Type B pancreatic cell (in vitro differentiated cells): Measurements from ENCODE around the gene ZCRB1. TPM values are rescaled to one million over a fixed set of nuclear protein-coding genes. Genes with fewer than 3 reads are reported as not detected.
"Not testable (repeated sequence)": the region's sequence is repeated elsewhere in the genome, so short reads cannot be mapped to it uniquely, and the experiment has no call there.

Source experiments
- DNase-seq: peaks from one replicate; pipeline ENCODE4 v3.0.0; 2021; ENCODE audit warnings: mixed read lengths; ENCODE audit not compliant: unreplicated experiment; ENCODE audit errors: extremely low spot score
- H3K27ac Mint-ChIP-seq: 2 replicates; pipeline ENCODE4 v1.8.0; 2021; ENCODE audit warnings: mild to moderate bottlenecking, mixed read lengths
- H3K27me3 Mint-ChIP-seq: 2 replicates; pipeline ENCODE4 v1.8.0; 2021; ENCODE audit warnings: mixed read lengths
- H3K36me3 Mint-ChIP-seq: 2 replicates; pipeline ENCODE4 v1.8.0; 2021; ENCODE audit warnings: mixed read lengths
- H3K4me1 Mint-ChIP-seq: one replicate; pipeline ENCODE4 v1.8.0; 2021; ENCODE audit warnings: mixed read lengths; ENCODE audit not compliant: unreplicated experiment
- H3K4me3 Mint-ChIP-seq: 2 replicates; pipeline ENCODE4 v1.8.0; 2021; ENCODE audit warnings: mild to moderate bottlenecking, mixed read lengths
- H3K9me3 Mint-ChIP-seq: 2 replicates; pipeline ENCODE4 v1.8.0; 2021; ENCODE audit warnings: mixed read lengths
- total RNA-seq: library from RNA; stranded (reverse); gene quantifications from 2 replicates; pipeline ENCODE4 v1.2.1, GENCODE V29; 2021; ENCODE audit warnings: low replicate concordance
- TF ChIP-seq, protein P1 (sequence below): fragments of 200-600 bp; sonication (generic); conservative IDR thresholded peaks from 2 replicates; pipeline ENCODE4 v1.5.0; 2021; ENCODE audit warnings: antibody characterized with exemption, mild to moderate bottlenecking

Gene ZCRB1
- total RNA-seq, 1 donor from 2014 or later: 45.1 TPM

GRCh38 chr12:42364692-42365091 lies 38.8 kb upstream of the ZCRB1 start:
- peaks cover 4% of the 10 kb centered on the region for H3K36me3 Mint-ChIP-seq
- H3K9me3 Mint-ChIP-seq: no peaks in the 10 kb centered on the region
- H3K4me3 Mint-ChIP-seq: no peak overlapping the region
- DNase-seq: no peak
- H3K27ac Mint-ChIP-seq: no peak overlapping the region
- H3K4me1 Mint-ChIP-seq: peaks cover 3% of the 10 kb centered on the region
- TF ChIP-seq, protein P1, sequence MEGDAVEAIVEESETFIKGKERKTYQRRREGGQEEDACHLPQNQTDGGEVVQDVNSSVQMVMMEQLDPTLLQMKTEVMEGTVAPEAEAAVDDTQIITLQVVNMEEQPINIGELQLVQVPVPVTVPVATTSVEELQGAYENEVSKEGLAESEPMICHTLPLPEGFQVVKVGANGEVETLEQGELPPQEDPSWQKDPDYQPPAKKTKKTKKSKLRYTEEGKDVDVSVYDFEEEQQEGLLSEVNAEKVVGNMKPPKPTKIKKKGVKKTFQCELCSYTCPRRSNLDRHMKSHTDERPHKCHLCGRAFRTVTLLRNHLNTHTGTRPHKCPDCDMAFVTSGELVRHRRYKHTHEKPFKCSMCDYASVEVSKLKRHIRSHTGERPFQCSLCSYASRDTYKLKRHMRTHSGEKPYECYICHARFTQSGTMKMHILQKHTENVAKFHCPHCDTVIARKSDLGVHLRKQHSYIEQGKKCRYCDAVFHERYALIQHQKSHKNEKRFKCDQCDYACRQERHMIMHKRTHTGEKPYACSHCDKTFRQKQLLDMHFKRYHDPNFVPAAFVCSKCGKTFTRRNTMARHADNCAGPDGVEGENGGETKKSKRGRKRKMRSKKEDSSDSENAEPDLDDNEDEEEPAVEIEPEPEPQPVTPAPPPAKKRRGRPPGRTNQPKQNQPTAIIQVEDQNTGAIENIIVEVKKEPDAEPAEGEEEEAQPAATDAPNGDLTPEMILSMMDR: no peak
- no peaks in the 10 kb centered on the region for H3K27me3 Mint-ChIP-seq

GRCh38 chr12:42362647-42363260 lies 36.9 kb upstream of the ZCRB1 start:
- TF ChIP-seq, protein P1: no peak

GRCh38 chr12:42361909-42362646 lies 36.2 kb upstream of the ZCRB1 start:
- H3K4me3 Mint-ChIP-seq: no peak overlapping the region
- DNase-seq: no peak
- no peak overlapping the region for H3K27ac Mint-ChIP-seq
- TF ChIP-seq, protein P1: no peak
- peaks cover 15% of the 10 kb centered on the region for H3K36me3 Mint-ChIP-seq
- H3K4me1 Mint-ChIP-seq: peaks cover 3% of the 10 kb centered on the region
- no peaks in the 10 kb centered on the region for H3K9me3 Mint-ChIP-seq
- H3K27me3 Mint-ChIP-seq: no peaks in the 10 kb centered on the region

More at GRCh38 chr12:42362647-42363260, 36.9 kb upstream of the ZCRB1 start:
- H3K36me3 Mint-ChIP-seq: peaks cover 10% of the 10 kb centered on the region
- no peaks in the 10 kb centered on the region for H3K27me3 Mint-ChIP-seq
- H3K4me3 Mint-ChIP-seq: no peak overlapping the region
- no peak for DNase-seq
- H3K27ac Mint-ChIP-seq: no peak overlapping the region
- peaks cover 3% of the 10 kb centered on the region for H3K4me1 Mint-ChIP-seq
- H3K9me3 Mint-ChIP-seq: no peaks in the 10 kb centered on the region

- Mint-ChIP-seq H3K27me3 (no peaks in the 10 kb centered on the region), H3K9me3 (no peaks in the 10 kb centered on the region), H3K4me1 (peaks cover 3% of the 10 kb centered on the region), H3K4me3 (no peak overlapping the region), H3K27ac (no peak overlapping the region), H3K36me3 (peaks cover 19% of the 10 kb centered on the region)
- TF ChIP-seq, protein P1: no peak
- DNase-seq: no peak
Observed at GRCh38 chr12:42360747-42361403, 35.0 kb upstream of the ZCRB1 start.

DNA sequence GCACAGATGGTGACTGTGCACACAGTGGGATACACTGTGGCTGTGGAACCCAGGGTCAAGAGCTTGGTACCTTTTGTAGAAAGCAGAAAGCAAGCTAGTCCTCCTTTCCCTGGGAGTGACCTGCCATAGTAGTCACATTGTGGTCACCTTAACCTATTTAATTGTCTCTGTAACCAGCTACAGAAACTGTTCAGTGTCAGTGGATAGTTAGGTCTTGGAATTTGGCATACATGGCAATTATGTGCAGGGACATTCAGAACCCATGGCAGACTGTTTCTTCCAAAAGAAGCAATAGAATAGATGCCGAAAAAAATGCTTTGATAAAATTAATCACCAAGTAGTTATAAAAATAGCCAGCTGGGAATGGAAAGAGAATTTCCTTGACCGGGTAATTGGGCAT lies 30.4 kb upstream of the ZCRB1 start:
- Mint-ChIP-seq H3K27me3 (no peaks in the 10 kb centered on the region), H3K36me3 (peaks cover 28% of the 10 kb centered on the region), H3K27ac (no peak overlapping the region), H3K4me1 (no peaks in the 10 kb centered on the region), H3K4me3 (no peak overlapping the region), H3K9me3 (no peaks in the 10 kb centered on the region)
- TF ChIP-seq, protein P1: no peak
- DNase-seq: no peak

GRCh38 chr12:42350021-42350407 lies 24.1 kb upstream of the ZCRB1 start:
- not testable (repeated sequence) for H3K27ac Mint-ChIP-seq, H3K27me3 Mint-ChIP-seq, H3K4me3 Mint-ChIP-seq, H3K9me3 Mint-ChIP-seq, DNase-seq, H3K4me1 Mint-ChIP-seq
- peaks cover 17% of the 10 kb centered on the region for H3K36me3 Mint-ChIP-seq

DNA sequence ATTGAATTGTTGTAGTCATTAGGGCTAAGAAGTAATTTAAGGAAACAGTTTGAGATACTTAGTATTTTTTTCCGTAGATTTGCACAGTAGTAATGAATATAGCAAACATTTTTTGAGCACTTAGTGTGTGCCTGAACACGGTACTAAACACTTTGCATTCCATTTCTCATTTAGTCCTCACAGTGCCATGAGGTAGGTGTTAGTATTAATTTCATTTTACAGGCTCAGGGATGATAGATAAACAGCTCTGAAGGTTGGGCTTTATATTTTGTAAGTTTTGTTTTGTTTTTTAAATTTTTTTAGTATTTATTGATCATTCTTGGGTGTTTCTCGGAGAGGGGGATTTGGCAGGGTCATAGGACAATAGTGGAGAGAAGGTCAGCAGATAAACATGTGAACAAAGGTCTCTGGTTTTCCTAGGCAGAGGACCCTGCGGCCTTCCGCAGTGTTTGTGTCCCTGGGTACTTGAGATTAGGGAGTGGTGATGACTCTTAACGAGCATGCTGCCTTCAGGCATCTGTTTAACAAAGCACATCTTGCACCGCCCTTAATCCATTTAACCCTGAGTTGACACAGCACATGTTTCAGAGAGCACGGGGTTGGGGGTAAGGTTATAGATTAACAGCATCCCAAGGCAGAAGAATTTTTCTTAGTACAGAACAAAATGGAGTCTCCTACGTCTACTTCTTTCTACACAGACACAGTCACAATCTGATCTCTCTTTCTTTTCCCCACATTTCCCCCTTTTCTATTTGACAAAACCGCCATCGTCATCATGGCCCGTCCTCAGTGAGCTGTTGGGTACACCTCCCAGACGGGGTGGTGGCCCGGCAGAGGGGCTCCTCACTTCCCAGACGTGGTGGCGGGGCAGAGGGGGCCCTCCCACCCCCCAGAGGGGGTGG lies 23.5 kb upstream of the ZCRB1 start:
- H3K27ac Mint-ChIP-seq: not testable (repeated sequence)

More for the DNA sequence above, 23.5 kb upstream of the ZCRB1 start:
- not testable (repeated sequence) for H3K4me3 Mint-ChIP-seq, H3K9me3 Mint-ChIP-seq, H3K27me3 Mint-ChIP-seq, H3K4me1 Mint-ChIP-seq, DNase-seq
- peaks cover 17% of the 10 kb centered on the region for H3K36me3 Mint-ChIP-seq
